ENCODE results near the gene PROK2.

The PROK2 gene

DNA sequence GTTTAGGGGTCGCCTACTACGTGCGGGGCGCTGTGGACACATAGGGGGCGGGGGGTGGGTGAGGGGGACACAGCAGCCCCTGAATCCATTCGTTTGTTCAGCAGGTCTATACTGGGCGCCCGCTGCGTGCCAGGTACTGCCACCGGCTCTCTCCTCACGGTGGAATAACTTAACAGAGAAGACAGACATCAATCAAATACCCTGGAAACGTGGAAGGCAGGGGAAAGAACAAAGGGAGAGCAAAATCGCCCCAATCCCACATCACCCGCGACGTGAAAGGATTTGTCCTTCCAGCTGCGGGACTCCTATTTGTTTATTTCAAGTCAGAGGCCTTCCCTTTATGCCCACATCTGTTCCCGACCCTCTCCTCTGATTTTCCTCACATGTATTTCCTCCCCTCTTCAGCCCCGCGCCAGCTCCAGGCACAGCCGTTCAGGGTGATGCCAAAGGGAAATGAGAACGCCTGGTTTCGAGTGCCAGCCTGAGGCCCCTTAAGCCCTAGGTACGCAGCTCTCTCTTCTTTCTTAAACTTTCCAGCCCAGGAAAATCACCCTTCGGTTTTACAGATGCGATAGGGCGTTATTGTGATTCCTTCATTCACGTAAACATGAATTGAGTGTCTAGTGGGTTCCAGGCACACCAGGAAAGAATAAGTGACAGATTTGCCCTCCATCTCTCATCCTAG lies 726 bp upstream of the PROK2 start:
- DNase-seq = no peak

DNA sequence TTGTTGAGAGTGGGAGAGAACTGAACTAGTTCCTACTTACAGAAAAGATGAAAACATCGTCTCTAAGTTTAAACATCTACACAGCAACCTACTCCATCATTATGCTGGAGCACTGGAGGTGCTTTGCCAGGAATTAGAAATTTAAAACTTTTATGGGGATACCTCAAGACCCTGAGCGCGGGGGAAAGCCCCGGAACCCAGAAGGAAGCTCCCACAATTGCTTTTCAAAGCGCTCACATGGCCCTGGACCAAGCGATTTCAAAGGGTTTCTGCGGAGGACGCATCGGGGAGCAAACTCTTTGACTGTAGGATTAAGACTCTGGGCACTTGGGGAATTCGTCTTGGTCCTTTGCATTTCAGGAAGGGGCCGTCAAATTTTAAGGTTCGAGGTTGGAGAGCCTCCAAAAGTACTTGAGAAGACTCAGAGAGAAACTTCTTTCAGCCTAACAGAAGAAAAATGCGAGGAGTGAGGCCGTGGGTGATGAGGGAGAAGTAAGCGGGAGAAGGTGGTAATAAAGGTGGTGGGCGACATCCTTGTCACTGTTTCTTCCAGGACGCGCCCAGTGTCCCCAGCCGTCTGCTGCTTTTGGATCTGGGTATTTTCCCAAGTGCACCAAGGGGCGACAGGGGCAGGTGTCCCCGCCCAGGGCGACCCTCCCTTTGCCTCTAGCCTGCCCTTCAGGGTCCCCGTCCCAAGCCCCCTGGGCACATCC lies 591 bp downstream of the PROK2 start:
- no peak for DNase-seq

- no peak for DNase-seq
Observed at GRCh38 chr3:71783152-71783551, 1.8 kb downstream of the PROK2 start.

DNA sequence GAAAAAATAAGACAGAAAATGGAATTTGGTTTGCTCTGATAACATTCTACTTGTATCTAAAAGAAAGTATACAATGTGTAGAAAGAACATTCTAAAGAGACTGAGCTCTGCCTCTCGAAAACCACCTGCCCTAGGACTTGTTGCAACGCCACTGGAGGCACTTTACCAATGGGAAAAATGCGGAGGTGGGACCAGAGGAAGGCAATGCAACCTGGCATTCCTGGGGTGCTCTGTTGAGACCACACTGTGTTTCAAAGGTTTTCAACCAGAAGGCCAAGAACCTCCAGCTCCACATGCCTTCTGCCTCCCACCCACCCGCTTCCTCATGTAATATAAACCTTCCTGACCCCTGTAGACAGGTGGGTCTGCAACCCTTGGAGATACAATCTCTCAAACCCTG lies 4.5 kb downstream of the PROK2 start:
- DNase-seq = no peak

DNA sequence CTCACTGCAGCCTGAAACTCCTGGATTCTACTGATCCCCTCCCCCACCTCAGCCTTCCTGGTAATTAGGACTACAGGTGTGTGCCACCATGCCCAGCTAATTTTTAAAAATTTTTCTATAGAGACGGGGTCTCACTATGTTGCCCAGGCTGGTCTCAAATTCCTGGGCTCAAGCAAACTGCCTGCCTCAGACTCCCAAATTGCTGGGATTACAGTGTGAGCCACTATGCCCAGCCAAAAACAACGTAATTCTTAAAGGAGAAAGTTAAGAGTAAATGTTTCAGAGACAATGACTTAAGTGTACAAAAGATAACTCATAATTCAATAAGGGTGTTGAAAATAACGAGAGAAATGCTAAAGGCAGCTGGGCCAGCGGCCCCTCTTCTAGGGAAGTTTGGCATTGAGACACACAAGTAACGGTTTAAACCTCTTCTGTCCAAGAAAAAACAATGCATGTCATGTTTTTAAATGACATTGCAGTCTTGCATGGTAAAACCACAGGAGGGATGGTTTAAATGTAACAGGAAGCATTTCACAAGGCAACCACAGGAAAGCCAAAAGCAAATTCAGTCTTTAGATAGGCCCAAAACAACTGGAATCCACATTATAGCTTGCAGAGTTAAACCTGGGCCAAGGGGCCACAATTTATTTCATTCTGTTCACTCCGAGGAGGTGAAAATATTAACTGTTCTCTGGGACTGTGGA lies 5.1 kb downstream of the PROK2 start:
- no peak for DNase-seq

- DNase-seq = no peak
Observed at GRCh38 chr3:71778353-71778752, 6.6 kb downstream of the PROK2 start.

- DNase-seq = no peak
Observed at GRCh38 chr3:71776538-71776937, 8.4 kb downstream of the PROK2 start.

DNA sequence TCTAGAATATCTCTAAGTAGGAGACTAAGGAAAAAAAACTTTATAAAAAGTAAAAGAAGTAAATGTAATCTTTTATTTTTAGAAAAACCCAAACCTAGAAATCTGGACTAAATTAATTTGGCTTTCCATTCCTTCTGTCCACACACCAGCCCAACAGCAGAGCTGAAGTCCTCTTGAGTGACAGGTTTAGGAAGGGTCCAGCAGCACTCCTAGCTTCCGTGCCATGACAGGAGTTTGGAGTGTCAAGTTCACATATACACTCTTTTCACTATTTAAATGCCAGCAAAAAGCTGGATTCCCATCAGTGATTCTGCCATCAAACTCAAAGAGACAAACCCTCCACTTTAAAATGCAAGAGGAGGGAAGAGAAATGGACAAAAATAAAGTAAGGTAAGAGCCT lies 13.1 kb downstream of the PROK2 start:
- DNase-seq = no peak

DNA sequence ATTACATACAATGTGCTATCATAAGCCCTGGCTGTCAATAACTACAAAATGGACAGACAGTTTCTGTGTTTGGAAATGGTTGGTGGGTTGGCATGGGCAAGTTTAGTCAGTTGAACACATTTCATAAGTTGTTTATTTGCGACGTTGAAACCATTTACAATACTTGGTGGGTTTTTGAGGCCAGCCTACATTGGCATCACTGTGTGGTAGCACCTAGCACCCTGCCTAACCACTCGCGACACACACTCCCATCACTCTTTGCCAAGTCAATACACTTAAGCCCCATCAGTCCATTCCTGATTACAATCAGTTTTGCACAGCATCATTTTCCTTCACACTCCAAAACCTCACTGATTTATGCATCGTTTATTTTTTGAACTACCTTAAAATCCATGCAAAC lies 13.8 kb downstream of the PROK2 start:
- DNase-seq = no peak

GRCh38 chr3:71763426-71763825 lies 21.5 kb downstream of the PROK2 start:
- DNase-seq = no peak

DNA sequence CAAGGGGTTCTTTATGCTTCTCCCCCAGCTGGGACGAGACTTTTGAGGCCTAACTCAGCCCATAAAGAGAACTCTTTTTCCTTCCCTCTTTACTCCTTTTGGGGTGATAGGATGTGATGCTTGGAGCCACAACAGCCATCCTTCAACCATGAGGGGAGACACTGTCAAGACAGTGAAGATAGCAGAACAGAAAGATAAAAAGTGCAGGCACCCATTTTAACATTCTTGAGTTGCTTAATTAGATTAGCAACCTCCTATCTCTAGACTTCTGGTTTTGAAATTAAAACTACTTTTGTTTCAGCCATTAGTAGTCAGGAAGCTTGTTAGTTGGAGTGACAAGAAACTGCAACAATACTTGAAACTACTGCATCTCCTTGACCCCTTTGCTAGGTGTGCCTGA lies 24.8 kb downstream of the PROK2 start:
- DNase-seq = no peak

GRCh38 chr3:71759401-71759800 lies 25.5 kb downstream of the PROK2 start:
- no peak for DNase-seq

GRCh38 chr3:71758091-71758490 lies 26.9 kb downstream of the PROK2 start:
- no peak for DNase-seq

GRCh38 chr3:71754610-71755253 lies 30.2 kb downstream of the PROK2 start:
- no peak for DNase-seq

DNA sequence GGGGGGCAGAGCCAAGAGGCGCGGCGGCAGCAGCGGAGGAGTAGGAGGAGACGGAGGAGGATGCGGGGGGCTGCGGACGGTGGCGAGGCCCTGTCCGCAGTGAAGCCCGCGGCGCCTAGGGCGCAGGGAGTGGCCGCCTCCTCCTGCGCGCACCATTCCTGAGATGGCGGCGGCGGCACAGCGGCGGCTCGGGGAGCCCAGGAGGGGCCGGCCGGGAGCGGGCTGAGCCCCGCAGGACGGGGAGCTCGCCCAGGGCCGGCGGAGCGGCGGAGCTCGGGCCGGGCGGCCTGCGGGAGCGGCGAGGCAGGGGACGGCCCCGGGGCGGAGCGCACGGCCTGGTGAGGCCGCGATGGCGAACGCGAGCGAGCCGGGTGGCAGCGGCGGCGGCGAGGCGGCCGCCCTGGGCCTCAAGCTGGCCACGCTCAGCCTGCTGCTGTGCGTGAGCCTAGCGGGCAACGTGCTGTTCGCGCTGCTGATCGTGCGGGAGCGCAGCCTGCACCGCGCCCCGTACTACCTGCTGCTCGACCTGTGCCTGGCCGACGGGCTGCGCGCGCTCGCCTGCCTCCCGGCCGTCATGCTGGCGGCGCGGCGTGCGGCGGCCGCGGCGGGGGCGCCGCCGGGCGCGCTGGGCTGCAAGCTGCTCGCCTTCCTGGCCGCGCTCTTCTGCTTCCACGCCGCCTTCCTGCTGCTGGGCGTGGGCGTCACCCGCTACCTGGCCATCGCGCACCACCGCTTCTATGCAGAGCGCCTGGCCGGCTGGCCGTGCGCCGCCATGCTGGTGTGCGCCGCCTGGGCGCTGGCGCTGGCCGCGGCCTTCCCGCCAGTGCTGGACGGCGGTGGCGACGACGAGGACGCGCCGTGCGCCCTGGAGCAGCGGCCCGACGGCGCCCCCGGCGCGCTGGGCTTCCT lies 31.0 kb downstream of the PROK2 start, which contains the start of gene GPR27:
GPR27 (plus strand) TSS at position 155 of the 909 bp plus-strand sequence; CDS start at position 350, 195 bp downstream.
- no peak for DNase-seq

GRCh38 chr3:71752831-71753700 lies 31.9 kb downstream of the PROK2 start:
- DNase-seq = no peak

- no peak for DNase-seq
Observed at GRCh38 chr3:71751602-71752001, 33.3 kb downstream of the PROK2 start.

GRCh38 chr3:71744738-71745137 lies 40.2 kb downstream of the PROK2 start:
- no peak for DNase-seq

DNA sequence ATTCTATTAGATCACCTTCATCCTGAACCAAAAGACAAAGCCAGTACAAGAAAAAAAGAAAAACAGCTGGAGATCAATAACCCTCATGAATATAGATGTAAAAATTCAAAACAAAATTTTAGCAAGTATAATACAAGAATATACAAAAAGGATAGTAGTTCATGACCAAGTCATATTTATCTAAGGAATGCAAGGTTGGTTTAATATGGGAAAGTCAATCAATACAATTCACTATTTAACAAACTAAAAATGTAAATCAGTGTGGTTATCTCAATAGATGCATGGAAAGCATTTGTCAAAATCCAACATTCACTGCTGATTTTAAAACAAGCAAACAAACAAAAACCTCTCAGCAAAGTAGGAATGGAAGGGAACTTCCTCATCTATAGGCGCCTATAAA lies 42.3 kb downstream of the PROK2 start:
- no peak for DNase-seq

DNA sequence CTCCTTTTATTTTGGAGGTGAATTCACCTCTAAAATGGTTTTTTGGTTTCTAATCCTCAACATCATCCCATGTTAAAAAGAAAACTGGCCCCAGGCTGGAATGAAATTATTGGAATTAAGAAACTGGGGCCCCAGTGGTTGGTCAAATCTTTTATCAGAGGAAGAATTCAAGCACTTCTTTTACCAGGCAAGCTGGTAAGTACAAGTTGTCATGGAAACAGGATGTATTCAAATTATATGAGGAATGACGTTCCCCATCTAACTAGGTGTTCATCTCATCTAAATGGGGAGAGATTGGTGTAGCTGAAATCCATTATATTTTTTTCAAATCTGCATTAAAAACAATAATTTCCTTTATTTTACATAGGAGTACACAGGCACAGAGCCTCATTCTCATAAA lies 50.1 kb downstream of the PROK2 start:
- DNase-seq = no peak

DNA sequence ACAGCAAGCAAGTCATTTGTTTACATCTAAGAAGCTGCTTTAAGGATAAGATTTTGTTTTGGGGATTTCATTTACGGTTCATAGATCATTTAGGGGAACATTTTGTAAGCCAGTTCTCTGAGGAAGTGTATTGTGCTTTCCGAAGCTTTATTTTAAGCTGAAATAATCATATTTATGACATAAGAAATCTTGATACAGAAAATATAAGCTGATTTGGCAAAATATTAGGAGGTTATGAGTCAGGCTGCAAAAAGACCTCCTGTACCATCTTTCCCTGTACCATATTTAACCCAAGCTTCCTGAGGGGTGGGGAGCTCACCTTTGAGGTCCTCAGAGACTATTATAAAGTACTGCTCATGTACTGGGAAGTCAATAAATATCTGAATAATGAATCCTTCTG lies 51.6 kb downstream of the PROK2 start:
- no peak for DNase-seq

All from NCI-H2081 (cell line).